Keratinocyte (primary cell): ENCODE measurements around the gene RBM38.

Source experiments
- CTCF ChIP-seq, 3 experiments: IDR thresholded peaks in 1 of 3; conservative IDR thresholded peaks in 1 of 3; optimal IDR thresholded peaks in 1 of 3; 2 replicates in 2 of 3; 3 replicates in 1 of 3; pipeline versions ENCODE3 to v1.5.1; 2011; ENCODE audit warnings: low read length in 3 of 3, mild to moderate bottlenecking in 3 of 3, moderate library complexity in 2 of 3, control low read depth in 1 of 3, inconsistent platforms in 1 of 3; ENCODE audit not compliant: insufficient read depth in 2 of 3; ENCODE audit errors: extremely low read depth in 1 of 3
- EZH2 ChIP-seq: IDR thresholded peaks from one replicate; pipeline ENCODE4 v1.6.1; 2012; ENCODE audit warnings: inconsistent platforms, mild to moderate bottlenecking, low read length, moderate library complexity

- TF ChIP-seq EZH2 (no peak), CTCF (optimal IDR thresholded peaks at IDR 0.05 in 1 of 3, IDR thresholded peaks at IDR 0.05 in 1 of 3, conservative IDR thresholded peaks at IDR 0.05 in 1 of 3; ENCODE audit: extremely low read depth in 1 of 3, insufficient read depth in 2 of 3, low read length in 3 of 3) (no peak)
Observed at GRCh38 chr20:57435105-57435497, 43.9 kb downstream of the RBM38 start.
